Putamen (tissue), 1 donor: ENCODE results near the gene SNX24.
"Not testable (repeated sequence)": the region's sequence is repeated elsewhere in the genome, so short reads cannot be mapped to it uniquely, and the experiment has no call there.

ENCODE experiments used
- DNase-seq: peaks from one replicate; pipeline ENCODE4 v3.0.0-alpha.2; 2016; ENCODE audit warnings: low spot score

The SNX24 gene

GRCh38 chr5:122967085-122967484 is 121.7 kb downstream of the SNX24 start:
- DNase-seq: no peak

DNA sequence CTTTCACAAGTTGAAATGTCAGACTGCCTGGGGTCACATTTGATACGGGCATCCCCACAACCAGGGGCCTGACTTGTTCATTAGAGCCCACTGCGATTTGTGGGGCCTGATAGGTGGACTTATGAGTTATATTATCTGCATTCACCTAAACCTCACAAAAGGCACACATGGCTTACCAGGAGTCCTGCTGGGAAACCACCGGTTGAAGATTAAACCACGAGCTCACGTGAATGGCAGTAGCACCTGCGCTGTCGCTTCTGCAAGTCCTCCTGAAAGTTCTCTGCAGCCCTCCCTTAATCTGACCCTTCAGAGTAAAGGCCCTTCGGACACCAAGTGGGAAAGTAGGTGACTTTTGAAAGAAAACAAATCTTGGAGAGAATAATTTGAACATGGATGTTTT is 122.2 kb downstream of the SNX24 start:
- DNase-seq: no peak

DNA sequence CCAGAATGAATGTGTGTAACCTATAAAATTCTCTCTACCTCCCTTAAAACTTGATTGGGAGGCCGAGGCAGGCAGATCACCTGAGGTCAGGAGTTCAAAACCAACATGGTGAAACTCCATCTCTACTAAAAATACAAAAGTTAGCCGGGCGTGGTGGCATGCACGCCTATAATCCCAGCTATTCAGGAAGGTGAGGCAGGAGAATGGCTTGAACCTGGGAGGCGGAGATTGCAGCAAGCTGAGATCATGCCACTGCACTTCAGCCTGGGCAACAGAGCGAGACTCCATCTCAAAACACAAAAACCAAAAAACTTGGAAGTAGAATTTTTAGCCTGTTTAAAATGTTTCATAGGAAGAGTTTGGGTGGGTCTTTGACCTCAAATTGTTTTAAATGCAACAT is 122.6 kb downstream of the SNX24 start:
- DNase-seq: not testable (repeated sequence)

DNA sequence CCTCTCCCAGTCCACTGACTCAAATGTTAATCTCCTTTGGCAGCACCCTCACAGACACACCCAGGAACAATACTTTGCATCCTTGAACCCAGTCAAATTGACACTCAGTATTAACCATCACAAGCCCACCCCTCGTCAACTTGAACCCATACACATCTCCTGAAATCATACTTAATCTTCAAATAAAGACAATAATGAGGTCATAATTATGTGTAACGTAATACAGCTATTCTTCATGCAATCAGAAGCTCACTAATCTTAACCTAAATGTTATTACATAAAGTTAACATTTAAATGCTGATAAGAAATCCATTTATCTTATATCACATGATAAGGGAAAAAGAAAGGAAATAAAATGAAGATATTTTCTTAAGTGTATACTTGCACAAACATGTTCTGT is 125.9 kb downstream of the SNX24 start:
- DNase-seq: no peak

- no peak for DNase-seq
These were observed 127.5 kb downstream of the SNX24 start for GRCh38 chr5:122972877-122973276.

GRCh38 chr5:122973759-122974158 is 128.3 kb downstream of the SNX24 start:
- not testable (repeated sequence) for DNase-seq

DNA sequence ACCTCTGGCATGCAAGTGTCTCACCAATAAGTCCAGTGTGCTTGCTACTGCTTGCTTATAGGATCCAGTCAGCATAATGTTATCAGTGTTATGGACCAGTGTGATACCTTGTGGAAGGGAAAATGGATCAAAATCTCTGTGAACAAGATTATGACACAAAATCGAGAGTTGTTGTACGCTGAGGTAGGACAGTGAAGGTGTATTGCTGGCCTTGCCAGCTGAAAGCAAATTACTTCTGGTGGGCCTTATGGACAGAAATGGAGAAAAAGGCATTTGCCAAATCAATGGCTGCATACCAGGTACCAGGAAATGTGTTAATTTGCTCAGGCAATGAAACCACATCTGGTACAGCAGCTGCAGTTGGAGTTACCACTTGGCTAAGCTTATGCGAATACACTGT is 128.8 kb downstream of the SNX24 start:
- DNase-seq: not testable (repeated sequence)

DNA sequence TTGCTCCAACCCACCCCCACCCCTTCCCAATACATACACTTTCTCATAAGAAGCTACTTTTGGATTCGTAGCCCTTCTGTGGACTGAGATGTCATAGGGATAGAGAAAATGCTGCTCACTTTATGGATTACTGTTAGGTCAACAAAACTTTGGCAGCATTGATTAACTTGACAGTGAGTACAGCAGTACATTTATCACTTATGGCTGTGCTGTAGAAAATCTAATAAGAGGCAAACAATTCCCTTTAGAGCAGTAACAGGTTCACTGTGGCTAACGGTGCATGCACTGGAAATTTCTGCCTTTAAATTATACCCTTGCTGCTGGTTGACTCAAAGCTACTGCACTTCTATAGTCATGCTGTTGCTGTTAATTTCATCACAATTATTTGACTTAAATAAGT is 131.9 kb downstream of the SNX24 start:
- no peak for DNase-seq

GRCh38 chr5:122978068-122978467 is 132.7 kb downstream of the SNX24 start:
- no peak for DNase-seq

DNA sequence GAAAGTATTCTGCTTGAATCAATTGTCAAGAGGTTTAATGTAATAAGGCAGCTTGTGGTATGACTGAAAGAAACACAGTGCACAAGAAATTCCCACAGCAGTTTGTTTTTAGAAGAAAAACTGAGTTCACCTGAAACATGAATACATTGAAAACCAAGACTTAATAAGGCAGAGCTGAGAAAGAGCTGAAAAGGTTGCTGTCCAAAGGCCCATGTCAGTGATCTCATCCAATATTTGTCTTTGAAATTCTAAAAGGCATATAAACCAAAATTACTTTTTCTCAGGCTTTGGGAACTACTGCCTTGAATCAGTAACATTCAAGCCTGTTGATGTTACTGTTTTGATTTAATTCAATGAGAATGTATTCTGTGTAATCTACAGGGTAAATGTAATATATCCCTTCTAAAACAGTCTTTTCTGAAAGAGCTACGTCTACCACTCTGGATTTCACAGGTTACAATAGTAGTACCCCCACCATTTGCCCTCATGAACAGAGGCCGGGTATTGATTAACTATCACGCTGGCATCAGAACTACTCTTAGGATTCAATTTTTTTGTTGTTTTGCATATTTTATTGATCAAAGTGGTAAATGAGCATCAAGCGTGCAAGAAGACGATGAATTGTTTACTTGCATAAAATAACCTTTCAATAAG is 133.4 kb downstream of the SNX24 start:
- DNase-seq: no peak

DNA sequence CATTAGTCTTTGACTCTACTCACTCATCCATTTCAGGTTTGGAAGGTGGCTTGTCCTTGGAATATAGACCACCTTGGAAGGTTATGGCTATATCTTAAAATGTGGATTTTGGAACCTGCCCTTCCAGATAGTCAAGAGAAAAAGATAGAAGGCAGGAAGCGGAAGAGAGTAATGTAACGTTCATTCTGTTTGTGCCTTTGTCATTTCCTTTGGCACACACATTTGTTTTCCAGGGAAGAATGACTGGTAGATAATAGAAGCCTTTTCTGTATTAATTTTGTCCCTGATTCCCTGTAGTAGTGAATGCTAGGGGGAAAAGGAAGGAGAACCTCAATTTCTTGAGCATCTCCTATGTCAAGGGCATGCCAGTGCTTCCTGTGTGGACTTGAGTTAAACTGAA is 136.4 kb downstream of the SNX24 start:
- no peak for DNase-seq

- no peak for DNase-seq
These were observed 137.0 kb downstream of the SNX24 start for GRCh38 chr5:122982376-122982775.

DNA sequence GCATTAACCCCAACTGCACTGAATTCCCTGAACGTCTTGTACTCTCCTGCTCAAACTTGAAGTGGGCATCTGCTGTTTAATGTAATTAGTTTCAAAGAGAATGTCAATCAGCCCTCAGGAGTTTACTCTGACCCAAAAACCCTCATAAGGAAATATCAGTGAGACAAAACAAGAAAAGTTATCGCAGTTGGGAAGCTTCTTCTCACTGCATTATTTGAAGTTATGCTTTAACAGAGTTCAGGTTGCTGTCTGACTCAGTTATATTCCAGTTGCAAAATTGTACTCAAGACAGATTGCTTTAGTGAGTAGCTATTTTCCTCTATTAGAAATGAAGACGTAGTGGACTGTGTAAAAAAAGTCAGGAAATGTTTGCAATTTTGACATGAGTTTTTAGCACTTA is 139.0 kb downstream of the SNX24 start:
- DNase-seq: no peak

- no peak for DNase-seq
These were observed 139.7 kb downstream of the SNX24 start for GRCh38 chr5:122985006-122985700.

GRCh38 chr5:122985954-122986721 is 140.7 kb downstream of the SNX24 start:
- no peak for DNase-seq

DNA sequence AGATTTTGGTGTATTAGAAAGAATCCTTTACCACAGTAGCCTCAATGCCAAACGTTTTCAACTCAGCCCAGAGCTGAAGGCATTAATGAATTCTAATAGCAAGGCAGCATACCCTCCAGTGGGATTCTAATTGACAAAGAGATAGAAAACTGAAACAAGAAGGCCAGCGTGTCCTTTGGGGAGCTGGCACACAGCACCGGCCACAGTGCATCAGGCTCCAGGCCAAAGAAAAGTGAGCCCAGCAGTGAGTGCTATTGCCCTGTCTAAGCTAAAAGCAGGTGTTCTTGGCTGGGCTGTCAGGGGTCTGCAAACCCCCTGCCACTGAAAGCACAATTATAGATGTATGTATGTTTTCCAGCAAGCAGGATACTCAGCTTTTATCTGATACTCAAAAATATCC is 150.7 kb downstream of the SNX24 start:
- DNase-seq: no peak

DNA sequence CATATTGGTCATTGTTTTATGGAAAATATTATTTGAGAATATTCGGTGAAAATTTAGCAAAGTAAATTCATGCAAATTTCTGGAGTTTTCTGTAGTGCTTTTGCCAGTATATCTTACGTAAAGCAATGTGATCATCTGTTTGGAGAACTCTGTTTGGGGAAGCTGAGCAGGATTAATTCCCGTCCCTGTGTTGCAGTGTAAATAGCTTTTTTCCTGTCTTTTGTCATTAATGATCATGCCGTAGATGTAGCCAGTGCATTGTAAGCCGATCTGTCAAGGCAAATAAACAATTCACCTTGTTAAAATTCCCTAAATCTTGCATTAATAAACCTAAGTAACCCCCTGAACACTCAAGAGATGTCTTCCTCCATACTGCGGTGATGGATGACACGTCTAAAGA is 151.9 kb downstream of the SNX24 start:
- DNase-seq: no peak

GRCh38 chr5:122999947-123000563 is 154.6 kb downstream of the SNX24 start:
- DNase-seq: no peak

DNA sequence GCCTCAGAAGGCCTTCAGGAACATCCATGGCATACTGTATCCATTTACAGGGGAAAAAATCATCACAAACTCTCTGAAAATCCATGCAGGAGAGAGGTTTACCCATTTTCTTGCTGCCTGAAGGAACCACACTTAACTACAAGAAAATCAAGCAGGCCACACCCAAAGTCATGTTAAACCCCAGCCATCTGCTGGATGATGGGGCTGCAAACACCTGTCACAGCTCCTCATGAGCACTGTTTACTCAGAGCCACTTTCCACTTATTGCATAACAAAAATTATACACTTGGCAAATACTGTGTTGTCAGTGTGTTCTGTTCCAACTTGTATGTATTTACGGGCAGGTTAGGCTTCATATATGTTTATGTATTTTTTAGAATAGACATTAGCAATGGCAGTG is 155.3 kb downstream of the SNX24 start:
- DNase-seq: no peak

DNA sequence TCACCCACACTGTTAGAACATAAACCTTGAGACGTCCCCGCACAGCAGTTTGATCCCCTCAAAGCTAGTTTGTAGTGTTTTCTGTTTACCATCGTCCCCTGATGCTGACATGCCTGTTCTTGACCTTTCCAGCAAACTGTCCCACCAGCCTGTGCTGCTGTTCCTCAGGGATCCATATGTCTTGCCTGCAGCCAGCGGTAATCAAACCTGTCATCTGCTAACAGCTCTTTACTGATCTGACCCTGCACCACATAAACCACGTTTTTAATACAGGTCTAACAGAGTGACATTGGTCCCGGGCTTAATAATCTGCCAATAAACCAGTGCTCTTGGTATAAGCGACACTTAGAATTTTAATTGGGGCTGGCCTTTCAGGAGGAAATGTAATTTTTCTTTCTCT is 156.4 kb downstream of the SNX24 start:
- DNase-seq: no peak

DNA sequence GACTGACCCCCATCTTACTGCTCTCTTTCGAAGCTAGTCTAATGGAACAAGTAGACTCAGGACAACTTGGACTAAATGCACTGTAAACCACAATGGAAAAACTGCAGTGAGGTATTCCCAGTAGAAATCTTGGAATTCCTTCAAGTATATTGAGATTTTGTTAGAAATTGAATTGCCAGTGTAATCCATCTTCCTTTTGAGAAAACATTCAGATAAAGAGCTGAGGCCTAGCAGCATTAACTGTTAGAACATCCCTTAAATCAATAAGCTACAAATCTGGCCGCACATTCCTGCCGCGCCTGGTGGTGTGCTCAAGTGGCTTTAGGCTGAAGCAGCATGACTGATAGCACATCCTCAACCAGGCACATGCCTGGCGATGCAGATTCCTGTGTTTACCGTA is 161.8 kb downstream of the SNX24 start:
- no peak for DNase-seq

- DNase-seq: no peak
These were observed 162.3 kb downstream of the SNX24 start for GRCh38 chr5:123007754-123008153.

DNA sequence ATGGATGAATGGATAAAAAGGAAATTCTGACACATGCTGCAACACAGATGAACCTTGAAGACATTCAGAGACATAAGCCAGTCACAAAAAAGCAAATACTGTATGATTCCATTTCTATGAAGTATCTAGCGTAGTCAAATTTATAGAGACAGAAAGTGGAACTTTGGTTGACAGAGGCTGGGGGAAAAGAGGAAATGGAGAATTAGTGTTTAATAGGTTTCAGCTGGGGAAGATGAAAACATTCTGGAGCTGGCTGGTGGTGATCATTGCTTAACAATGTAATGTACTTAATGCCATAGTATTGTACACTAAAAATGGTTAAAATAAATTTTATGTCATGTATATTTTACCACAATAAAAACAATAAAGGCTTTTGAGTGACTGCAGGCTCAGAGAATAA is 166.9 kb downstream of the SNX24 start:
- DNase-seq: no peak
